ENCODE measurements around the gene TIMM22.

The TIMM22 gene

GRCh38 chr17:1002771-1003555 lies 6.0 kb downstream of the TIMM22 start:
- no peak for DNase-seq

DNA sequence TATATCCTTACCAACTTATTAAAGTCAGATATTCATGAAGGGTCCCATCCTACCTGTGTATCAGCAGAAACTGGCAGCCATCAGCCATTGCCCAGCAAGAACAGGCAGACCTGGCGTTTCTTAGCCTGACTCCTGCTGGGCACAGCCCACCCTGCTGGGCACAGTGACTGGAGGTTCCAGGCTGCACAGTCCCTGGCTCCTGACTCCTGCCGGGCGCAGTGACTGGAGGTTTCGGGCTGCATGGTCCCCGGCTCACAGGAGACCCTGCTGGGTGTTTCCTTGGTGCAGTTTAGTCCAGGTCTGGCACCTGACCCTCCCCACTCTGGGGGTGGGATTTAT lies 6.7 kb downstream of the TIMM22 start:
- no peak for DNase-seq

DNA sequence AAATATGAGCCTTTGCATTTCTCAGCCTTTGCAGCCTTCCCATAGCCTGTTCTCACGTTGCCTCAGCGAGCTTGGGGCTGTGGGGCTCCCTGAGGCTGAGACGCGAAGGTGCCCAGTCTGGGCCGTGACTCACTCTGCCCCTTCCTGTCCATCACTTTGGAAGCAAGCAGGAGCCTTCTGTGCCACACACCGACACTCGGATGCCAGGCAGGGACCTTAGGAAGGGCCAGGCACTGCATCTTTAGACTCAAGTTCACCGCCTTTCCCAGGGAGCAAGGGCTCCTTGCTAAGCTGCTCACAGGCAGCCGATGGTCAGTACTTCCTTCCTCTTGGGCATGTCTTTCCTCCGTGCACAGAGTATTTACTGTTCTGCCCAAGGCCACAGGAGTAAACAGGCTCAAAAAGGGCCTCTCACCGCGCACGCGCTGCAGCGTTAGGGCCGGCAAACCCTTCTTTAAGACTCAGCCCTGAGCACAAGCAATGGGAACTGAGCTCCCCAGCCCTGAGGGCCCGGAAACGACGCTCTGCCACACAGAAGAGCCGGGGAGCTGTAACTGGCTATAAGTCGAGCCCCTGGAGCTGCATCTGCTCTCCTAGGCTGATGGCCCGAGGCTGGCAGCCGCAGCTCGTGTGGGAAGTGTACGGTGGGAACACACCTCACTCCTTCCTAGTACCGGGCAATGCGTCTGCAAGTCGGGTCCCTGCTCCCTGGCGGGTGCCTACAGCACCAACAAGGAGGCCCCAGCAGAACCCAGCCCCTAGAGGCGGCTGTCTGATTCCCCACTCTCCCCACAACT lies 7.2 kb downstream of the TIMM22 start:
- no peak for DNase-seq

DNA sequence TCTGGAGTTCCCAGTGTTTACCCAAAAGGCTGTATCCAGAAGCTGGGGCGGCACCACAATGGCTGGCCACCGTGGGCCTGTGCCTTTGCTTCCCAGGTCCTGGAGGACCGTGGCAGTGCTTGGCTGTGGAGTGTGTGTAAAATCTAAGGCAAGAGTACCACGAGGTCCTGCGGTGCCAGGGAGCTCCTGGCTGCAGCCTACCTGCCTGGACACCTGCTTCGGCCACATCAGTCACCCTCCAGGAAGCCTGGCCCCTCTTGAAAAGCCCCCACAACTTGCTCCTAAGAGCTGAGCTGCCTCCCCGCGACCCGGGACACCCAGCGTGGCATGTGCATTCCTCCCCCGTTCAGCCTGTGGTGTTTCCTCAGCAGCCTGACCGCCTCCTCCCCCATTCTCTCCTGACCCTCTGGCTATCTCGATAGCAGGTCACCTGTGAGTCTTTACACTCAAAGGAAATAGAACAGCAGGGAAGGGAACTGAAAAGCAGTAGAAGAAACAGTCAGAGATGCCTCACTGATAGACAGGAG lies 7.9 kb downstream of the TIMM22 start:
- DNase-seq, result no peak

GRCh38 chr17:1005361-1005946 lies 8.5 kb downstream of the TIMM22 start:
- no peak for DNase-seq

GRCh38 chr17:1006054-1006453 lies 9.1 kb downstream of the TIMM22 start:
- DNase-seq, result no peak

- DNase-seq, result no peak
Observed at GRCh38 chr17:1007310-1008007, 10.5 kb downstream of the TIMM22 start.

GRCh38 chr17:1008008-1008761 lies 11.3 kb downstream of the TIMM22 start:
- no peak for DNase-seq

- DNase-seq, result no peak
Observed at GRCh38 chr17:1009229-1010085, 12.5 kb downstream of the TIMM22 start.

DNA sequence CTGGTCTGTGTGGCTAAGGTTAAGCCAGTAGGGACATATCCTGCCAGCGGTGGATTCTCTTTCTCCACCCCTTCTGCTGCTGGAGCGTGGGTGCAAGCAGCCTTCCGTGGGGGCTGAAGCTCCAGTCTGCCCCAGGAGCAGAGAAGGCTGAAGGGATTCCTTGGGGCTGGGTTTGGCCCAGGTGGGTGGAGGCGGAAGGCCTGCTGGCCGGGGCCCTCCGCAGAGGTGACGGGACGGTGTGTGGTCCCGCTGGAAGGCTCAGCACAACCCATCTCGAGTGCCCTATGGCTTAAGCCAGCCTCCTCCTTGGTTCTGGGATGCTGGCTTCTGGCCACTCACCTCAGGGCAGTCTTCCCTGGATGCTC lies 13.1 kb downstream of the TIMM22 start:
- no peak for DNase-seq

- DNase-seq, result no peak
Observed at GRCh38 chr17:1010586-1010985, 13.7 kb downstream of the TIMM22 start.

- DNase-seq, result no peak
Observed at GRCh38 chr17:1011138-1011537, 14.2 kb downstream of the TIMM22 start.

DNA sequence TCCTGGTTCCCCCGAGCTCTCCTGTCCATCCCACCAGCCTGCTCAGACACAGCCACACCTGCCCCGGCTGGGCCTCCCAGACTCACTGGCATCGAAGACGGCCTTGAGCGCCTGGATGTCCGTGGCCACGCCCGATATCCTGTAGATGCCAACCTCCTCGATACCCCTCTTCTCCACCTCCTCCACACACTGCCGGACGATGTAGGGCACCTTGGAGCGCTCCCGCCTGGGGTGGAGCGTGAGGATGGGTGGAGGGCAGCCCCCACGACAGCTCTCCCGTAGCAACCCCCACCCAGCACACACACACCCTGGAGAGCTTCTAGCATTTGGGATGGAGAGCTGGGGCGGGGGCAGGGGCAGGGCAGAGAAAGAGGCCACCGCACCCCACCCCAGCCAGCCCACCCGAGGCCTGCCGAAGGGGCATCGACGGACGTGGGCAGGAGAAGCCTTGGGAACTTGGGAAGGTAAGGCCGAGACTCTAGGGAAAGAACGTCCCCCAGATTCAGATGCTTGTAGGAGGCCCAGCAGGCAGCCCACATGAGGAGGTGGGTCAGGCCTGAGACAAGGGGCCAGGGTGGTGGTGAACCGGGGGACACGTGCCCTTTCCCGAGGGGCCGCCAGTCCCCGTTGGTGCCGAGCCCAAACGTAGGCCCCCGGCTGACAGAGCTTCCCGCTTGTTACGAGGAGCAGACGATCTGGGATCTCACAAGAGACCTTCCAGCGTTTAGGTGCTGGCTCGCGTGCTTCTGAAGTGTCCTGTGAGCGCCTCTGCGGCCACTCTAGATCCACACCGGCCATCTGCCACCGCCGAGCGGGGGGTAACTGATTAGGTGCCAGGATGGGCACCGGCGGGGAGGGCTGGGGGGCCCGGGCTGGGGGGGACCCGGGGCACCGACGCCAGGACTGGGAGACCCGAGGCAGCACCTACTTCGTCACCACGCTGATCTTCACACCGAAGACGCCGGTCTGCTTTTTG lies 15.1 kb downstream of the TIMM22 start:
- DNase-seq, result no peak

DNA sequence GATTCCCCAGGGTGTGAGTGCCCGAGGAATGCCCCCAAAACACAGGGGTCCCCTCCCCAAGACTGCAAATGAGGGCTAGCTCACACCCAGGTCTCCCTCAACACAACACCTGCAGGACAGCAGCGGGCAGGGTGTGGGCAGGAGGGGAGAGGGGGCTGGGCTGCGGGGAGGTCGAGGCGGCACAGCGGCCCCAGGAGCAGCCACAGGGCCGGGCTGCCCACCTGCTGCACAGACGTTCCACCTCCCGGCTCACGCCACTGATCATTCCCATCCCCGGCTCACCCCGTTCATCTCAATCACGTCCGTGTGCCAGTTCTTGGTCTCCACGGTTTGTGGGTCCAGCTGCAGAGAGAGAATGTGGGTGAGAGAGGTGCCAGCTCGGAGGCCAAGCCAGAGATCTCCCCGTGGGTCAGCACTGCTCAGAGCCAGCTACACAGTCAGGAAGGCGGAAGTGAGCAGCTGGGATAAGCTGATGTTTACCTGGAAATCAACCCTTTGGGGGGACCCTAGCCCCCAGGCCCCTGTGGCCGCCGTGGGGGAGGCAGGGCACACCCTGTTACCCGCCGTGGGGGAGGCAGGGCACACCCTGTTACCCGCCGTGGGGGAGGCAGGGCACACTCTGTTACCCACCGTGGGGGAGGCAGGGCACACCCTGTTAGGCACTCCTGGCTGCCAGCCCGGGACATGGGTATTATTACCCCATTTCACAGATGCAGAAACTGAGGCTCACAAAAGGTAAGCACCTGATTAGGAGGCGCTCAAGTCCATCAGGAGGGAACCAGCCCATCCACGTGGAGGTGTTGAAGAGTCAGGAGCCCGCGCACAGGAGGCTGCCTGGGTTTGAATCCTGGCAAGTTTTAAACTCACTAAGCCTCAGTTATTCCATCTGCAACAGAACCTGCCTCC lies 16.1 kb downstream of the TIMM22 start:
- no peak for DNase-seq

- DNase-seq, result no peak
Observed at GRCh38 chr17:1013729-1014090, 16.8 kb downstream of the TIMM22 start.

DNA sequence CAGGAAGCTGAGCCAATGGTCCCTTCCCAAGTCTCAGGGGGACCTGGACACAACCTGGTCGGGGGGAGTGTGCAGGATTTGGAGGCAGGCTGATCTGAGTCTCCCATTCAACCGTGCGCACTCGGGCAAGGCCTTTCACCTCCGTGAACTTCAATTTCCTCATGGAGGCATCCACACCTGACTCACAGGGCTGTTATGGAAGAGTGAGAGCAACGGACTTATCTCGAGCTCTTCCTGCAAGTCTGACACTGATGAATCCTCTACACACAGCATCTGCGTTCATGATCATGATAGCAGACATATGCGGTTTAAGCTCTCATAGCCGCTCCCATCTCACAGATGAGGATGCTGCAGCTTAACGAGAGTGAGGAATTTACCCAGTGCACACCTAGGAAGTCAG lies 21.6 kb downstream of the TIMM22 start:
- DNase-seq, result no peak

DNA sequence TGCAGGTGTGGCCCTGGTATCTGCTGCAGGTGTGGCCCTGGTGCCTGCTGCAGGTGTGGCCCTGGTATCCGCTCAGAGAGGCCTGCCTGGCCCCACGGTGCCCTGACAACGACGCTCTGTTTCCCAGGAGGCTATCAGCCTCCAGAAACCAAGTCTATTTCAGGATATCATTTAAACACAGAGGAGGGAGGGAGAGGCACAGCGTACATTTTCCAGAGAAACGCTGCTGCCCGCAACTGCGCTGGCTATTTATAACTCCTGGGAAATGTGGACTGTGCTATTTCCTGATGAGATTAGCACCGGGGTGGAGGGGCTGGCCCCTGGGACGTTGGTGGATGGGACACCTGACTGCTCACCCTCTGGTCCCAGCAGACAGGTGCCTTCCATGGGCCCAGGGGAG lies 22.5 kb downstream of the TIMM22 start:
- DNase-seq, result no peak

DNA sequence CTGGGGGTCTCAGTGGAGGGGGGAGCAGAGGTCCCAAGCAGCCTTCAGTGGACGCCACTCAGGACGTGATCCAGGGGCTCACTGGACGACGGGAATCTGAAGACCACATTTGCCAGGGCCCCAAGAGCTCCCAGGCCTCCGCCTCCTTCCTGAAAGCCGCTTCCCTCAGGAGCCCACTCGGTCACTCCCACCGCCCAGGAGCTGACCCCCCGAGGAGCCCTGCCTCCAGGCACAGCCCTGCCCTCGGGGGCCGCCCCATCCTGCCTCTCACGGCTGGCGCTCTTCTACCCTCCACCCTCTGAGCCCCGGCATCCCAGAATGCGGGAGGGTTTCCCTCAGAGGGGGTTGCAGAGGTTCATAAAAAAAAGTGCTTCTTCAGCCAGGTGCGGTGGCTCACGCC lies 24.2 kb downstream of the TIMM22 start:
- DNase-seq, result no peak
